Measurements from ENCODE around the gene CCDC184.

CCDC184 gene

GRCh38 chr12:48180857-48181495 lies 2.5 kb upstream of the CCDC184 start:
- no peak for TF ChIP-seq CTCF (IDR thresholded peaks at IDR 0.05)
- no peak overlapping the region for H3K27ac Mint-ChIP-seq
- H3K4me3 Mint-ChIP-seq: no peak overlapping the region
- no peaks in the 10 kb centered on the region for H3K36me3 Mint-ChIP-seq (ENCODE audit: low read depth)
- H3K4me1 Mint-ChIP-seq: peaks cover 76% of the 10 kb centered on the region
- no peak for DNase-seq
- peaks cover 73% of the 10 kb centered on the region for H3K27me3 Mint-ChIP-seq (ENCODE audit: low read depth, poor library complexity)
- no peaks in the 10 kb centered on the region for H3K9me3 Mint-ChIP-seq

DNA sequence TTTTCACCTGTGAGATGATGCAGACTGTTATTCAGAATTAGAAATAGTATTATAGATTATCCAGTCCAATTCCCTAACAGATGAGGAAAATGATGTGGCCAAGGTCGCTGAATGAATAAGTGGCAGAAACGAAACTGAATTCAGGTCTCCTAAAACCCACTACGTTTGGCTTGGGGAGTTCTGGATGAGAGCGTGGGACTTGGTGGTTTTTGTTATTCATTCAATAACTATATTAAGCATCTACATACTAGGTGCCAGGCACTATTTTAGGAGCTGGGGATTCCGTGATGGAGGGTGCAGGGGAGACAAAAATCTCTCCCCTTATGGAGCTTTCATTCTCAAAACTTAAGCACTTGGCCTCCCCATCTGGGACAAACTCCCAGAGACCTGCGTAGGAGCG lies 813 bp upstream of the CCDC184 start:
- Mint-ChIP-seq H3K27me3 (ENCODE audit: low read depth, poor library complexity) (peaks cover 88% of the 10 kb centered on the region), H3K9me3 (no peaks in the 10 kb centered on the region), H3K27ac (peak overlapping the region; percentile 86), H3K36me3 (ENCODE audit: low read depth) (no peaks in the 10 kb centered on the region), H3K4me1 (peaks cover 60% of the 10 kb centered on the region), H3K4me3 (peak overlapping the region; percentile 88)
- DNase-seq: no peak
- no peak for TF ChIP-seq CTCF (IDR thresholded peaks at IDR 0.05)

DNA sequence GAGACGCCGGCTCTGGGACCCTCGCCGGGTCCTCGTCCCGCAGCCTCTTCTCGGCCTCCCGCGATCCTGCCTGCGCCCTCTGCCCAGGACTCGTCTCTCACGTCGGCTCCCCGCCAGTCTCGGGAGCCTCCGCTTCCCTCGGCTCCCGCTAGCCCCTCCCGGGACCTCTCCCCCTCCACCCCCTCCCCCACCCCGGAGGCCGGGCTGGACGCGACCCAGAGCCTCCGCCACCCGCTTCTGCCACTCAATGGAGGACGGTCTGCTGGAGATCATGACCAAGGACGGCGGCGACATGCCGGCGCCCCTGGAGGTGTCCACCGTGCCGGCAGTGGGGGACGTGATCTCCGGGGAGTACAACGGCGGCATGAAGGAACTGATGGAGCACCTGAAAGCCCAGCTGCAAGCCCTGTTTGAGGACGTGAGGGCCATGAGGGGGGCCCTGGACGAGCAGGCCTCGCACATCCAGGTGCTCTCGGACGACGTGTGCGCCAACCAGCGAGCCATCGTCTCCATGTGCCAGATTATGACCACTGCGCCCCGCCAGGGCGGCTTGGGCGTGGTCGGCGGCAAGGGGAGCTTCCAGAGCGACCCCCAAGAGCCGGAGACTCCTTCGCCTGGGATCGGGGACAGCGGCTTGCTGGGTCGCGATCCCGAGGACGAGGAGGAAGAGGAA lies 568 bp downstream of the CCDC184 start:
- H3K4me3 Mint-ChIP-seq: peak overlapping the region; percentile 88
- H3K27me3 Mint-ChIP-seq (ENCODE audit: low read depth, poor library complexity): peaks cover 85% of the 10 kb centered on the region
- no peak overlapping the region for H3K27ac Mint-ChIP-seq
- no peaks in the 10 kb centered on the region for H3K36me3 Mint-ChIP-seq (ENCODE audit: low read depth)
- DNase-seq: peak; percentile 48
- no peak for TF ChIP-seq CTCF (IDR thresholded peaks at IDR 0.05)
- no peaks in the 10 kb centered on the region for H3K9me3 Mint-ChIP-seq
- peaks cover 48% of the 10 kb centered on the region for H3K4me1 Mint-ChIP-seq

DNA sequence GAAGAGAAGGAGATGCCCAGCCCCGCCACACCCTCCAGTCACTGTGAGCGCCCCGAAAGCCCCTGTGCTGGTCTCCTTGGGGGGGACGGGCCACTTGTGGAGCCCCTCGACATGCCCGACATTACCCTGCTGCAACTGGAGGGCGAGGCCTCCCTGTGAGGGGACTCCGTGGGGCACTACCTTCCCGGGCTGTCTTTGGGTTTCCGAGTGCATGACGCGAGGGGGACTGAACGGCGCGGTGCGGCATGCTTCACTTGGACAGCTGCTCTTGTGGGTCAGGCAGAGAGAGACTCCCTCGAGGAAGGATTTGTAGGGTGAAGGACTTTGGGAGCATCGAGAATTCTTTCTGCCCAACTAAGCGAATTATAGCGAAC lies 1.1 kb downstream of the CCDC184 start:
- peak; percentile 30 for DNase-seq
- H3K27me3 Mint-ChIP-seq (ENCODE audit: low read depth, poor library complexity): peaks cover 85% of the 10 kb centered on the region
- no peak for TF ChIP-seq CTCF (IDR thresholded peaks at IDR 0.05)
- H3K27ac Mint-ChIP-seq: no peak overlapping the region
- H3K4me1 Mint-ChIP-seq: peaks cover 49% of the 10 kb centered on the region
- peak overlapping the region; percentile 88 for H3K4me3 Mint-ChIP-seq
- no peaks in the 10 kb centered on the region for H3K9me3 Mint-ChIP-seq
- H3K36me3 Mint-ChIP-seq (ENCODE audit: low read depth): no peaks in the 10 kb centered on the region

DNA sequence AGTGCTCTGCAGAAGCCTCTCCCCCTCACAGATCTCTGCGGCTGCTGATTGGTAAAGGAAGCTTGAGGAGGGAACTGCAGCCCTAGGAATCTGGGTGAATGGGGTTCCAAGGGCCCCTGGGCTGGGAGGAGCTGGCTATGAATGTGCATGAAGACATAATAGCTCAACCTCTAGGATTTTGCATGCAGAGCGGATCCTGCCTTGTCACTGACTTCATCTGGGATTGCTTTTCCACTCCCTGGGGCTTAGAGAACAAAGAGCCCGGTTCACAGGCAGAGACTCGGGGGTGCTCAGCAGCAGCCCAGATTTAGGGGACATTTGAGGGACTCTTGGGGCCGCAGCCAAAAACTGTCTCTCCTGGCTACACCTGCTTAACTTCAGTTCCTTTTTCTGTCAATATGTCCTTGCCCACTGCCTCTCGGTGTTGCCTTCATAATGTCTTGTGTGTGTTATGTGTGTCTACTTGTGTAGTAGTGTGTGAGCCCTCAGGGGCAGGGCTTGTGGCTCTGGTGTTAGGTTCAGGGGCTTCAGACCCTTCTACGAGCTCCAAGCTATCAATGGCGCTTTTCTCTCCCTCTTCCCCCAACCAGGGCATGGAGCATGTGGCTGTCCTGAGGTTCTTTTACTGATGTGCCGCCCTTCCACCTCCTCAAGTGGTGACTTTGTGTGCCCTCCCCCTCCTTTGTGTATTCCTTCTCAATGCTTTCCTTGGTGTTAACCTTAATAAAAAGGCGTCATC lies 1.9 kb downstream of the CCDC184 start:
- Mint-ChIP-seq H3K4me1 (peaks cover 55% of the 10 kb centered on the region), H3K27me3 (ENCODE audit: low read depth, poor library complexity) (peaks cover 87% of the 10 kb centered on the region), H3K9me3 (no peaks in the 10 kb centered on the region), H3K4me3 (peak overlapping the region; percentile 88), H3K27ac (no peak overlapping the region), H3K36me3 (ENCODE audit: low read depth) (no peaks in the 10 kb centered on the region)
- TF ChIP-seq CTCF (IDR thresholded peaks at IDR 0.05): no peak
- DNase-seq: peak; percentile 23
